A204.1 (cell line): ENCODE measurements around the gene PLSCR4.
A peak's percentile ranks its signal among the peaks of the same experiment; 100 is the strongest.
"Not testable (repeated sequence)": the region's sequence is repeated elsewhere in the genome, so short reads cannot be mapped to it uniquely, and the experiment has no call there.

Experiments
- FAIRE-seq: peaks from 2 replicates; lab custom pipeline; 2012; peaks lifted over from hg19 to GRCh38; lab: Jason Lieb, UNC

Gene PLSCR4

GRCh38 chr3:146247911-146248310 is 3.0 kb downstream of the PLSCR4 start:
- FAIRE-seq, result no peak

GRCh38 chr3:146246526-146246925 is 4.4 kb downstream of the PLSCR4 start:
- no peak for FAIRE-seq

GRCh38 chr3:146243559-146243958 is 7.3 kb downstream of the PLSCR4 start:
- FAIRE-seq, result no peak

- no peak for FAIRE-seq
Measured at GRCh38 chr3:146241523-146242240, 9.2 kb downstream of the PLSCR4 start.

GRCh38 chr3:146233487-146233886 is 17.4 kb downstream of the PLSCR4 start:
- no peak for FAIRE-seq

- FAIRE-seq, result no peak
Measured at GRCh38 chr3:146227486-146227885, 23.4 kb downstream of the PLSCR4 start.

GRCh38 chr3:146226881-146227280 is 24.0 kb downstream of the PLSCR4 start:
- no peak for FAIRE-seq

GRCh38 chr3:146225458-146225857 is 25.4 kb downstream of the PLSCR4 start:
- not testable (repeated sequence) for FAIRE-seq

GRCh38 chr3:146223401-146224373 is 27.2 kb downstream of the PLSCR4 start:
- FAIRE-seq, result peak; percentile 94

- FAIRE-seq, result no peak
Measured at GRCh38 chr3:146222204-146223046, 28.5 kb downstream of the PLSCR4 start.

GRCh38 chr3:146221276-146221675 is 29.6 kb downstream of the PLSCR4 start:
- FAIRE-seq, result no peak

- FAIRE-seq, result peak; percentile 98
Measured at GRCh38 chr3:146218880-146219866, 31.7 kb downstream of the PLSCR4 start.

- no peak for FAIRE-seq
Measured at GRCh38 chr3:146217324-146217723, 33.6 kb downstream of the PLSCR4 start.

GRCh38 chr3:146214493-146214892 is 36.4 kb downstream of the PLSCR4 start:
- no peak for FAIRE-seq

GRCh38 chr3:146209371-146209770 is 41.5 kb downstream of the PLSCR4 start:
- FAIRE-seq, result no peak

GRCh38 chr3:146203776-146204175 is 47.1 kb downstream of the PLSCR4 start:
- no peak for FAIRE-seq

GRCh38 chr3:146200461-146201220 is 50.3 kb downstream of the PLSCR4 start:
- no peak for FAIRE-seq

GRCh38 chr3:146199762-146200161 is 51.1 kb downstream of the PLSCR4 start:
- FAIRE-seq, result no peak

GRCh38 chr3:146196789-146197188 is 54.1 kb downstream of the PLSCR4 start:
- FAIRE-seq, result no peak

- no peak for FAIRE-seq
Measured at GRCh38 chr3:146195605-146196004, 55.3 kb downstream of the PLSCR4 start.
